ENCODE results near the gene MMP2.
A peak's percentile ranks its signal among the peaks of the same experiment; 100 is the strongest.

The MMP2 gene

DNA sequence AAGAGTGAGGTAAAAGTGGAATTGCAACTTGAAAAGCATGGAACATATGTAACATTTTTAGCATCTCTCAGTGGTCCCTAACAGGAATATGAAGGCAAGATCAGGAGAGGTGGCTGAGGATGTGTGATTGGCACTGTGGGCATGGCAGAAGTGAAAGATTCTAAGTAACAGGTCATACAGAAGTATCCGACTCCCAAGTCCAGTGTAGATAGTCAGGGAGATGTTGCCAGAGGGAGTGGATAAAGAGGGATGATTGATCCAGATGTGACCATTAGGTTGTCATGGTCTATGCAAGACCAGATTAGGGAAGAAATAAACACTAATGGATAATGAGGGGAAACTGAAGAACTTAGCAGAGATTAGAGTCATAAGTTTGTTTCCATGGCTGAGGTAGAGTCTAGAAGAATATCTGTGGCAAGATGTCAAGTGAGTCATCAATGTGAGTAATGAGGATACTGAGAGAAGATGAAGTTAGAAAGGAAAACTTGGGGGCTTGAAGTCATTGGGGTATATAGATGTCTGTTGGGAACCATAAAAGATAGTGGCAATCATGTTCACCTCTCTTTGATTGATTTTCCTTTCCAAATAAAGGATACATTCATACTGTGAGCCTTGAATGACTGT is 63.6 kb downstream of the MMP2 start:
- Histone ChIP-seq H3F3A (ENCODE audit: insufficient read depth, low read length) (no peaks in the 10 kb centered on the region), H3K4me1 (ENCODE audit: low read length) (0 out of 2 replicates have a peak, but pooled peaks cover 3% of the 10 kb centered on the region), H3K9me3 (replicated peaks; ENCODE audit: insufficient read depth, low read length) (no peaks in the 10 kb centered on the region), H3K4me2 (ENCODE audit: low read depth, low read length) (no peak overlapping the region), H2AFZ (ENCODE audit: low read length) (no peak overlapping the region), H3K27ac (ENCODE audit: low read length) (no peak overlapping the region), H3K27me3 (replicated peaks; ENCODE audit: insufficient read depth, low read length) (no peaks in the 10 kb centered on the region), H3K9me2 (replicated peaks; ENCODE audit: insufficient read depth, low read length) (no peaks in the 10 kb centered on the region), H3K36me3 (replicated peaks; ENCODE audit: insufficient read depth, low read length) (no peaks in the 10 kb centered on the region), H3K4me3 (ENCODE audit: low read length) (no peak overlapping the region), H3K9ac (ENCODE audit: low read length) (no peak overlapping the region), H4K20me1 (ENCODE audit: insufficient read depth, low read length) (no peaks in the 10 kb centered on the region), H3K79me2 (ENCODE audit: low read length) (no peaks in the 10 kb centered on the region)
- TF ChIP-seq EZH2 (optimal IDR thresholded peaks at IDR 0.05; ENCODE audit: low read depth, low read length) = no peak
- TF ChIP-seq, protein P1, sequence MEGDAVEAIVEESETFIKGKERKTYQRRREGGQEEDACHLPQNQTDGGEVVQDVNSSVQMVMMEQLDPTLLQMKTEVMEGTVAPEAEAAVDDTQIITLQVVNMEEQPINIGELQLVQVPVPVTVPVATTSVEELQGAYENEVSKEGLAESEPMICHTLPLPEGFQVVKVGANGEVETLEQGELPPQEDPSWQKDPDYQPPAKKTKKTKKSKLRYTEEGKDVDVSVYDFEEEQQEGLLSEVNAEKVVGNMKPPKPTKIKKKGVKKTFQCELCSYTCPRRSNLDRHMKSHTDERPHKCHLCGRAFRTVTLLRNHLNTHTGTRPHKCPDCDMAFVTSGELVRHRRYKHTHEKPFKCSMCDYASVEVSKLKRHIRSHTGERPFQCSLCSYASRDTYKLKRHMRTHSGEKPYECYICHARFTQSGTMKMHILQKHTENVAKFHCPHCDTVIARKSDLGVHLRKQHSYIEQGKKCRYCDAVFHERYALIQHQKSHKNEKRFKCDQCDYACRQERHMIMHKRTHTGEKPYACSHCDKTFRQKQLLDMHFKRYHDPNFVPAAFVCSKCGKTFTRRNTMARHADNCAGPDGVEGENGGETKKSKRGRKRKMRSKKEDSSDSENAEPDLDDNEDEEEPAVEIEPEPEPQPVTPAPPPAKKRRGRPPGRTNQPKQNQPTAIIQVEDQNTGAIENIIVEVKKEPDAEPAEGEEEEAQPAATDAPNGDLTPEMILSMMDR (IDR thresholded peaks at IDR 0.05; ENCODE audit: low read length) = no peak
- no peak for TF ChIP-seq EZH2phosphoT487 (IDR thresholded peaks at IDR 0.05; ENCODE audit: low read length)
- no peak for DNase-seq

DNA sequence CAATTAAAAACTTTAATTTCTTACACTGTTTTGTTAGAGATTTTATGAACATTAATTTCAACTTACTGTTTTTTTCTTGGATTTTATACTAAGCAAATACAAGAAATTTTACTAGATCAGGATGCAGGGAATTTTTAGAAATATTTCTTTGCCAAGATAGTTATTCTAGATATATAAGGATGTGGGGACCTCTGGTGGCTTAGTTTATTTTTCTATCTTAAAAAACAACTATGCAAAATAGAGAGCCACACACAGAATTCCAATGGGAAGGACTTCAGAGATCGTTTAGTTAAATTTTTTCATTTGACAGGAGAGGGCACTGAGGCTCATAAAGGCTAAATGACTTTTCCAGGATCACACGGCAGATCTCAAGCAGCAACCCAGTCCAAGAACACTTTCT is 64.5 kb downstream of the MMP2 start:
- H3K9ac ChIP-seq (ENCODE audit: low read length) = no peak overlapping the region
- H3K27ac ChIP-seq (ENCODE audit: low read length) = no peak overlapping the region
- H3K4me1 ChIP-seq (ENCODE audit: low read length) = no peaks in the 10 kb centered on the region
- no peak overlapping the region for H3K4me3 ChIP-seq (ENCODE audit: low read length)
- no peaks in the 10 kb centered on the region for H3F3A ChIP-seq (ENCODE audit: insufficient read depth, low read length)
- H3K27me3 ChIP-seq (replicated peaks; ENCODE audit: insufficient read depth, low read length) = no peaks in the 10 kb centered on the region
- no peak overlapping the region for H3K4me2 ChIP-seq (ENCODE audit: low read depth, low read length)
- H2AFZ ChIP-seq (ENCODE audit: low read length) = no peak overlapping the region
- H3K9me3 ChIP-seq (replicated peaks; ENCODE audit: insufficient read depth, low read length) = no peaks in the 10 kb centered on the region
- TF ChIP-seq, protein P1 (IDR thresholded peaks at IDR 0.05; ENCODE audit: low read length) = peak; percentile 19; the same call in 1 of the 2 replicates
- TF ChIP-seq EZH2phosphoT487 (IDR thresholded peaks at IDR 0.05; ENCODE audit: low read length) = no peak
- H3K9me2 ChIP-seq (replicated peaks; ENCODE audit: insufficient read depth, low read length) = no peaks in the 10 kb centered on the region
- H3K79me2 ChIP-seq (ENCODE audit: low read length) = no peaks in the 10 kb centered on the region
- no peaks in the 10 kb centered on the region for H4K20me1 ChIP-seq (ENCODE audit: insufficient read depth, low read length)
- DNase-seq = no peak
- H3K36me3 ChIP-seq (replicated peaks; ENCODE audit: insufficient read depth, low read length) = no peaks in the 10 kb centered on the region

DNA sequence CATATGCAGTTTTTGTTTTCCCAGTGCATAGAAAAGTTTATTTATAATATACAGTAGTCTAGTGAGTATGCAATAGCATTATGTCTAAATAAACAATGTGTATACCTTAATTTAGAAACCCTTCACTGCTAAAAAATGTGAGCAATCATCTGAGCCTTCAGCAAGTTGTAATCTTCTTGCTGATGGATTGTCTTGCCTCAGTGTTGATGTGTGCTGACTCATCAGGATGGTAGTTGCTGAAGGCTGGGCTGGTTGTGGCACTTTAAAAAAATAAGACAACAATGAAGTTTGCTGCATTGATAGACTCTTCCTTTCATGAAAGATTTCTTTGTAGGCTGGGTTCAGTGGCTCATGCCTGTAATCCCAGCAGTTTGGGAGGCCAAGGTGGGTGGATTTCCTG is 73.6 kb downstream of the MMP2 start:
- Histone ChIP-seq H3K9me2 (replicated peaks; ENCODE audit: insufficient read depth, low read length) (no peaks in the 10 kb centered on the region), H3K79me2 (ENCODE audit: low read length) (no peaks in the 10 kb centered on the region), H3K4me3 (ENCODE audit: low read length) (no peak overlapping the region), H3K36me3 (replicated peaks; ENCODE audit: insufficient read depth, low read length) (no peaks in the 10 kb centered on the region), H3K27ac (ENCODE audit: low read length) (no peak overlapping the region), H3K4me2 (ENCODE audit: low read depth, low read length) (no peak overlapping the region), H3K9me3 (replicated peaks; ENCODE audit: insufficient read depth, low read length) (no peaks in the 10 kb centered on the region), H3F3A (ENCODE audit: insufficient read depth, low read length) (no peaks in the 10 kb centered on the region), H3K4me1 (ENCODE audit: low read length) (no peaks in the 10 kb centered on the region), H2AFZ (ENCODE audit: low read length) (no peak overlapping the region), H3K27me3 (replicated peaks; ENCODE audit: insufficient read depth, low read length) (no peaks in the 10 kb centered on the region), H4K20me1 (ENCODE audit: insufficient read depth, low read length) (no peaks in the 10 kb centered on the region), H3K9ac (ENCODE audit: low read length) (no peak overlapping the region)
- TF ChIP-seq, protein P1 (IDR thresholded peaks at IDR 0.05; ENCODE audit: low read length) = no peak
- TF ChIP-seq EZH2 (optimal IDR thresholded peaks at IDR 0.05; ENCODE audit: low read depth, low read length) (no peak), EZH2phosphoT487 (IDR thresholded peaks at IDR 0.05; ENCODE audit: low read length) (no peak)
- DNase-seq = no peak
